ENCODE results near the gene MET.

The MET gene

GRCh38 chr7:116802746-116803152, 130.8 kb downstream of the MET start:
- Histone ChIP-seq H3K9me3 (ENCODE audit: control insufficient read depth, low read length) (no peaks in the 10 kb centered on the region), H3K27ac (ENCODE audit: insufficient read depth, low read depth, low read length, poor library complexity, severe bottlenecking) (peak overlapping the region; percentile 54), H3K4me3 (ENCODE audit: insufficient read depth, low read depth, low read length) (no peak overlapping the region), H3K4me1 (ENCODE audit: control insufficient read depth, insufficient read depth, low read length) (peaks cover 7% of the 10 kb centered on the region), H3K27me3 (ENCODE audit: control insufficient read depth, insufficient read depth, low read length, poor library complexity, severe bottlenecking) (no peaks in the 10 kb centered on the region), H3K36me3 (ENCODE audit: control insufficient read depth, insufficient read depth, low read length) (no peaks in the 10 kb centered on the region)
- 39 to 56% methylated on average over 3 to 5 of the region's 5 CpGs for WGBS, 2 experiments

- Histone ChIP-seq H3K4me1 (ENCODE audit: control insufficient read depth, insufficient read depth, low read length) (peaks cover 7% of the 10 kb centered on the region), H3K9me3 (ENCODE audit: control insufficient read depth, low read length) (no peaks in the 10 kb centered on the region), H3K36me3 (ENCODE audit: control insufficient read depth, insufficient read depth, low read length) (no peaks in the 10 kb centered on the region), H3K4me3 (ENCODE audit: insufficient read depth, low read depth, low read length) (no peak overlapping the region), H3K27ac (ENCODE audit: insufficient read depth, low read depth, low read length, poor library complexity, severe bottlenecking) (no peak overlapping the region), H3K27me3 (ENCODE audit: control insufficient read depth, insufficient read depth, low read length, poor library complexity, severe bottlenecking) (no peaks in the 10 kb centered on the region)
- WGBS, 2 experiments: 96 to 97% methylated on average over 3 of the region's 3 CpGs
Measured at GRCh38 chr7:116804471-116804870, 132.5 kb downstream of the MET start.

GRCh38 chr7:116805100-116805544, 133.1 kb downstream of the MET start:
- no peaks in the 10 kb centered on the region for H3K9me3 ChIP-seq (ENCODE audit: control insufficient read depth, low read length)
- 92 to 95% methylated on average over 7 of the region's 7 CpGs for WGBS, 2 experiments
- peaks cover 7% of the 10 kb centered on the region for H3K4me1 ChIP-seq (ENCODE audit: control insufficient read depth, insufficient read depth, low read length)
- H3K27ac ChIP-seq (ENCODE audit: insufficient read depth, low read depth, low read length, poor library complexity, severe bottlenecking): no peak overlapping the region
- H3K4me3 ChIP-seq (ENCODE audit: insufficient read depth, low read depth, low read length): no peak overlapping the region
- no peaks in the 10 kb centered on the region for H3K36me3 ChIP-seq (ENCODE audit: control insufficient read depth, insufficient read depth, low read length)
- no peaks in the 10 kb centered on the region for H3K27me3 ChIP-seq (ENCODE audit: control insufficient read depth, insufficient read depth, low read length, poor library complexity, severe bottlenecking)

GRCh38 chr7:116806046-116806944, 134.3 kb downstream of the MET start:
- no peak overlapping the region for H3K27ac ChIP-seq (ENCODE audit: insufficient read depth, low read depth, low read length, poor library complexity, severe bottlenecking)
- WGBS, 2 experiments: 94 to 97% methylated on average over 5 to 7 of the region's 7 CpGs
- no peak overlapping the region for H3K4me3 ChIP-seq (ENCODE audit: insufficient read depth, low read depth, low read length)
- no peaks in the 10 kb centered on the region for H3K36me3 ChIP-seq (ENCODE audit: control insufficient read depth, insufficient read depth, low read length)
- peaks cover 7% of the 10 kb centered on the region for H3K4me1 ChIP-seq (ENCODE audit: control insufficient read depth, insufficient read depth, low read length)
- H3K27me3 ChIP-seq (ENCODE audit: control insufficient read depth, insufficient read depth, low read length, poor library complexity, severe bottlenecking): no peaks in the 10 kb centered on the region
- H3K9me3 ChIP-seq (ENCODE audit: control insufficient read depth, low read length): no peaks in the 10 kb centered on the region

GRCh38 chr7:116807011-116807560, 135.1 kb downstream of the MET start:
- Histone ChIP-seq H3K4me3 (ENCODE audit: insufficient read depth, low read depth, low read length) (no peak overlapping the region), H3K27ac (ENCODE audit: insufficient read depth, low read depth, low read length, poor library complexity, severe bottlenecking) (no peak overlapping the region), H3K9me3 (ENCODE audit: control insufficient read depth, low read length) (no peaks in the 10 kb centered on the region), H3K36me3 (ENCODE audit: control insufficient read depth, insufficient read depth, low read length) (no peaks in the 10 kb centered on the region), H3K4me1 (ENCODE audit: control insufficient read depth, insufficient read depth, low read length) (peaks cover 7% of the 10 kb centered on the region), H3K27me3 (ENCODE audit: control insufficient read depth, insufficient read depth, low read length, poor library complexity, severe bottlenecking) (no peaks in the 10 kb centered on the region)
- 89 to 96% methylated on average over 2 to 3 of the region's 3 CpGs for WGBS, 2 experiments

GRCh38 chr7:116809636-116810266, 137.8 kb downstream of the MET start:
- no peaks in the 10 kb centered on the region for H3K27me3 ChIP-seq (ENCODE audit: control insufficient read depth, insufficient read depth, low read length, poor library complexity, severe bottlenecking)
- H3K4me1 ChIP-seq (ENCODE audit: control insufficient read depth, insufficient read depth, low read length): no peaks in the 10 kb centered on the region
- WGBS, 2 experiments: 91 to 100% methylated on average over 1 of the region's 1 CpG
- no peaks in the 10 kb centered on the region for H3K36me3 ChIP-seq (ENCODE audit: control insufficient read depth, insufficient read depth, low read length)
- no peak overlapping the region for H3K4me3 ChIP-seq (ENCODE audit: insufficient read depth, low read depth, low read length)
- H3K27ac ChIP-seq (ENCODE audit: insufficient read depth, low read depth, low read length, poor library complexity, severe bottlenecking): no peak overlapping the region
- no peaks in the 10 kb centered on the region for H3K9me3 ChIP-seq (ENCODE audit: control insufficient read depth, low read length)

GRCh38 chr7:116810267-116811116, 138.5 kb downstream of the MET start:
- Histone ChIP-seq H3K4me3 (ENCODE audit: insufficient read depth, low read depth, low read length) (no peak overlapping the region), H3K27ac (ENCODE audit: insufficient read depth, low read depth, low read length, poor library complexity, severe bottlenecking) (no peak overlapping the region), H3K9me3 (ENCODE audit: control insufficient read depth, low read length) (no peaks in the 10 kb centered on the region), H3K27me3 (ENCODE audit: control insufficient read depth, insufficient read depth, low read length, poor library complexity, severe bottlenecking) (no peaks in the 10 kb centered on the region), H3K4me1 (ENCODE audit: control insufficient read depth, insufficient read depth, low read length) (no peaks in the 10 kb centered on the region), H3K36me3 (ENCODE audit: control insufficient read depth, insufficient read depth, low read length) (no peaks in the 10 kb centered on the region)
- 74 to 78% methylated on average over 6 of the region's 6 CpGs for WGBS, 2 experiments

- 85 to 87% methylated on average over 3 of the region's 3 CpGs for WGBS, 2 experiments
- H3K4me3 ChIP-seq (ENCODE audit: insufficient read depth, low read depth, low read length): no peak overlapping the region
- H3K4me1 ChIP-seq (ENCODE audit: control insufficient read depth, insufficient read depth, low read length): no peaks in the 10 kb centered on the region
- H3K27ac ChIP-seq (ENCODE audit: insufficient read depth, low read depth, low read length, poor library complexity, severe bottlenecking): no peak overlapping the region
- H3K9me3 ChIP-seq (ENCODE audit: control insufficient read depth, low read length): no peaks in the 10 kb centered on the region
- H3K36me3 ChIP-seq (ENCODE audit: control insufficient read depth, insufficient read depth, low read length): no peaks in the 10 kb centered on the region
- no peaks in the 10 kb centered on the region for H3K27me3 ChIP-seq (ENCODE audit: control insufficient read depth, insufficient read depth, low read length, poor library complexity, severe bottlenecking)
Measured at GRCh38 chr7:116811768-116812167, 139.8 kb downstream of the MET start.

GRCh38 chr7:116812860-116813259, 140.9 kb downstream of the MET start:
- Histone ChIP-seq H3K36me3 (ENCODE audit: control insufficient read depth, insufficient read depth, low read length) (no peaks in the 10 kb centered on the region), H3K4me1 (ENCODE audit: control insufficient read depth, insufficient read depth, low read length) (no peaks in the 10 kb centered on the region)

More at GRCh38 chr7:116812860-116813259, 140.9 kb downstream of the MET start:
- Histone ChIP-seq H3K4me3 (ENCODE audit: insufficient read depth, low read depth, low read length) (no peak overlapping the region), H3K9me3 (ENCODE audit: control insufficient read depth, low read length) (no peaks in the 10 kb centered on the region), H3K27ac (ENCODE audit: insufficient read depth, low read depth, low read length, poor library complexity, severe bottlenecking) (no peak overlapping the region), H3K27me3 (ENCODE audit: control insufficient read depth, insufficient read depth, low read length, poor library complexity, severe bottlenecking) (no peaks in the 10 kb centered on the region)
- WGBS, 2 experiments: 89 to 97% methylated on average over 2 of the region's 2 CpGs
